Transverse colon (tissue), 3 donors: ENCODE results near the gene NPIPA5.
"Not testable (repeated sequence)": the region's sequence is repeated elsewhere in the genome, so short reads cannot be mapped to it uniquely, and the experiment has no call there.

Experiments used
- CTCF ChIP-seq, 5 experiments: fragments of 200-600 bp in 3 of 5; fragments of 450-650 bp in 2 of 5; sonication (generic) in 3 of 5; IDR thresholded peaks; 1 replicate in 2 of 5; 2 replicates in 3 of 5; pipeline ENCODE4 v1.5.1; 2016 to 2017; ENCODE audit warnings: antibody characterized with exemption in 5 of 5, inconsistent platforms in 3 of 5, mild to moderate bottlenecking in 2 of 5, moderate library complexity in 1 of 5
- POLR2A ChIP-seq: fragments of 450-650 bp; IDR thresholded peaks from one replicate; pipeline ENCODE4 v1.6.1; 2016; ENCODE audit warnings: antibody characterized with exemption, mild to moderate bottlenecking, moderate library complexity

- TF ChIP-seq CTCF (IDR thresholded peaks at IDR 0.05); POLR2A: not testable (repeated sequence)
Observed at GRCh38 chr16:15400314-15400713, 22.2 kb upstream of the NPIPA5 start.
